ENCODE measurements around the gene PCNX3. TPM values are rescaled to one million over a fixed set of nuclear protein-coding genes. Genes with fewer than 3 reads are reported as not detected.

Gene PCNX3
- total RNA-seq, 1 experiment from 2014 or later, result 50.4 TPM

GRCh38 chr11:65574811-65575567, 40.6 kb upstream of the PCNX3 start:
- no peaks in the 10 kb centered on the region for H3K9me3 ChIP-seq (ENCODE audit: control insufficient read depth in 1 of 2, insufficient read depth in 1 of 2, low read depth in 1 of 2, low read length in 2 of 2)
- ChIA-PET RAD21 (ENCODE audit: low non-redundant PET in 1 of 2, low total read pairs in 2 of 2, uncharacterized antibody in 2 of 2, unreplicated experiment in 2 of 2) (interaction anchor here in 1 of 2 experiments (1.0 kb wide), 1 partner anchor 35 kb away, joined by 3 read pairs; no protein-coding TSS in a partner anchor), POLR2A (interaction anchor here (0.6 to 1.5 kb wide), 6 partner anchors 12 to 323 kb away, joined by 3 to 5 read pairs (median 3); partner anchors contain the start of genes PCNX3 and SCYL1), CTCF (interaction anchor here (1.1 to 1.5 kb wide), 3 partner anchors 17 to 40 kb away, joined by 4 to 11 read pairs (median 4); no protein-coding TSS in a partner anchor)
- intact Hi-C loops (cut with micrococcal nuclease), result loop anchor here (5.0 kb wide), 1 partner anchor 193 kb away; the partner anchor contains the start of gene SLC25A45
- peak overlapping the region; percentile 86 for H3K9ac ChIP-seq (ENCODE audit: low read length)
- peaks cover 48% of the 10 kb centered on the region for H3K79me2 ChIP-seq (ENCODE audit: insufficient read depth, low read length)
- H2AFZ ChIP-seq (ENCODE audit: low read depth, low read length, poor library complexity, severe bottlenecking), result no peak overlapping the region
- no peaks in the 10 kb centered on the region for H4K20me1 ChIP-seq (ENCODE audit: insufficient read depth)
- H3K27me3 ChIP-seq (ENCODE audit: insufficient read depth, low read length), result no peaks in the 10 kb centered on the region
- H3K36me3 ChIP-seq (ENCODE audit: control insufficient read depth in 1 of 2, insufficient read depth in 2 of 2, low read length in 2 of 2), result peaks cover 2 to 4% of the 10 kb centered on the region in 2 experiments; a peak in 2 of 4 replicates
- ATAC-seq (no peak), DNase-seq (ENCODE audit: low read depth, low spot score) (no peak)
- H3K4me1 ChIP-seq (ENCODE audit: control insufficient read depth in 1 of 2, insufficient read depth in 2 of 2, low read length in 2 of 2), result peaks cover 47 to 62% of the 10 kb centered on the region in 2 experiments
- peak overlapping the region; percentile 78 for H3K4me2 ChIP-seq (ENCODE audit: low read length)
- H3K27ac ChIP-seq (ENCODE audit: low read depth, low read length), result peak overlapping the region; percentile 94
- H3K4me3 ChIP-seq (replicated peaks in 1 of 2; ENCODE audit: low read depth in 1 of 2, low read length in 2 of 2), result peak overlapping the region; percentile 74 to 78
- TSS peak; percentile 85 for BruUV-seq (replicated peaks)
- TF ChIP-seq FOSL1 (IDR thresholded peaks at IDR 0.05; ENCODE audit: low read depth), result no peak
- TF ChIP-seq CEBPB (IDR thresholded peaks at IDR 0.05; ENCODE audit: low read depth), result no peak
- TF ChIP-seq EGR1 (IDR thresholded peaks at IDR 0.05; ENCODE audit: low read depth), result no peak
- TF ChIP-seq POLR2AphosphoS5 (IDR thresholded peaks at IDR 0.05; ENCODE audit: low read depth, low read length), result peak; percentile 47
- TF ChIP-seq POLR2A (IDR thresholded peaks at IDR 0.05; ENCODE audit: borderline replicate concordance, extremely low read depth, insufficient read depth, insufficient read length), result no peak
- H3K9me2 ChIP-seq (ENCODE audit: insufficient read depth), result no peaks in the 10 kb centered on the region

GRCh38 chr11:65575568-65576231, 39.9 kb upstream of the PCNX3 start, which contains the start of gene EHBP1L1:
EHBP1L1 (plus strand) TSS chr11:65576053; CDS start chr11:65576303, 250 bp downstream.
- Histone ChIP-seq H3K4me1 (ENCODE audit: control insufficient read depth in 1 of 2, insufficient read depth in 2 of 2, low read length in 2 of 2) (peaks cover 47 to 62% of the 10 kb centered on the region in 2 experiments), H3K9ac (ENCODE audit: low read length) (peak within 1 kb of the TSS; percentile 86), H3K27me3 (ENCODE audit: insufficient read depth, low read length) (no peaks in the 10 kb centered on the region), H4K20me1 (ENCODE audit: insufficient read depth) (no peaks in the 10 kb centered on the region), H3K9me3 (ENCODE audit: control insufficient read depth in 1 of 2, insufficient read depth in 1 of 2, low read depth in 1 of 2, low read length in 2 of 2) (no peaks in the 10 kb centered on the region), H3K27ac (ENCODE audit: low read depth, low read length) (peak within 1 kb of the TSS; percentile 97), H3K36me3 (ENCODE audit: control insufficient read depth in 1 of 2, insufficient read depth in 2 of 2, low read length in 2 of 2) (peaks cover 2 to 4% of the 10 kb centered on the region in 2 experiments; a peak in 2 of 4 replicates), H3K4me3 (replicated peaks in 1 of 2; ENCODE audit: low read depth in 1 of 2, low read length in 2 of 2) (peak within 1 kb of the TSS; percentile 74 to 78), H3K4me2 (ENCODE audit: low read length) (peak within 1 kb of the TSS; percentile 78), H2AFZ (ENCODE audit: low read depth, low read length, poor library complexity, severe bottlenecking) (no peak within 1 kb of the TSS), H3K9me2 (ENCODE audit: insufficient read depth) (no peaks in the 10 kb centered on the region), H3K79me2 (ENCODE audit: insufficient read depth, low read length) (peaks cover 43% of the 10 kb centered on the region)
- TF ChIP-seq ZFX (IDR thresholded peaks at IDR 0.05), result no peak; the same call in 1 of the 2 replicates
- 0 out of 2 replicates have a peak, but pooled peaks have one; percentile 49 for TF ChIP-seq POLR2AphosphoS5 (IDR thresholded peaks at IDR 0.05; ENCODE audit: low read depth, low read length)
- no peak for TF ChIP-seq CBX3 (IDR thresholded peaks at IDR 0.05; ENCODE audit: low read depth)
- no peak for TF ChIP-seq EGR1 (IDR thresholded peaks at IDR 0.05; ENCODE audit: low read depth)
- TF ChIP-seq POLR2A (IDR thresholded peaks at IDR 0.05; ENCODE audit: borderline replicate concordance, extremely low read depth, insufficient read depth, insufficient read length), result peak; percentile 29
- ATAC-seq (peak; percentile 33), DNase-seq (ENCODE audit: low read depth, low spot score) (no peak)
- ChIA-PET POLR2A (interaction anchor here (0.7 to 1.5 kb wide), 6 partner anchors 12 to 76 kb away, joined by 3 to 5 read pairs (median 3); partner anchors contain the start of genes PCNX3 and SCYL1), RAD21 (ENCODE audit: low non-redundant PET in 1 of 2, low total read pairs in 2 of 2, uncharacterized antibody in 2 of 2, unreplicated experiment in 2 of 2) (interaction anchor here in 1 of 2 experiments (1.0 kb wide), 1 partner anchor 36 kb away, joined by 3 read pairs; no protein-coding TSS in a partner anchor), CTCF (interaction anchor here (1.1 to 2.0 kb wide), 4 partner anchors 16 to 39 kb away, joined by 4 to 11 read pairs (median 6); no protein-coding TSS in a partner anchor)
- intact Hi-C loops (cut with micrococcal nuclease), result loop anchor here (2.0 kb wide), 1 partner anchor 39 kb away; the partner anchor contains the start of genes MAP3K11 and PCNX3
- BruUV-seq (replicated peaks), result no TSS peak

All from HCT116 (cell line).